Naive thymus-derived CD4-positive, alpha-beta T cell (primary cell): ENCODE data around the gene ATP1B3. TPM values are rescaled to one million over a fixed set of nuclear protein-coding genes. Genes with fewer than 3 reads are reported as not detected.
A peak's percentile ranks its signal among the peaks of the same experiment; 100 is the strongest.
"Not testable (repeated sequence)": the region's sequence is repeated elsewhere in the genome, so short reads cannot be mapped to it uniquely, and the experiment has no call there.

ENCODE experiments used
- ATAC-seq: fragments of 150-1000 bp; cut with Tn5 transposase; 2 replicates; pipeline ENCODE4 v1.10.0; 2021; ENCODE audit warnings: mild to moderate bottlenecking, moderate library complexity
- CTCF ChIA-PET: fragments of 350-600 bp; sonication (Branson Sonifier 250); formaldehyde crosslinking; loops from one replicate; lab custom pipeline; 2021; ENCODE audit warnings: antibody characterized with exemption; lab: Charles Lee
- POLR2A ChIA-PET: fragments of 350-600 bp; sonication (Branson Sonifier 250); formaldehyde crosslinking; loops from one replicate; lab custom pipeline; 2021; ENCODE audit warnings: antibody characterized with exemption, inconsistent platforms; lab: Charles Lee
- DNase-seq, 9 donors: peaks; one replicate each; pipeline versions ENCODE4 v3.0.0 to v3.0.0-alpha.2; 2020 to 2022; ENCODE audit warnings: mixed read lengths in 1 of 9
- H3K27ac ChIP-seq: one replicate; pipeline ENCODE4 v1.7.0; 2013; ENCODE audit warnings: mild to moderate bottlenecking, low read depth, low read length, moderate library complexity
- H3K27me3 ChIP-seq, 2 donors: one replicate each; pipeline ENCODE4 v1.7.0; 2013; ENCODE audit warnings: low read length in 2 of 2, mild to moderate bottlenecking in 2 of 2, moderate library complexity in 2 of 2; ENCODE audit not compliant: control insufficient read depth in 2 of 2, insufficient read depth in 2 of 2
- H3K36me3 ChIP-seq, 3 experiments: 1 replicate in 2 of 3; 2 replicates in 1 of 3; pipeline ENCODE4 v1.7.0; 2013; ENCODE audit warnings: low read length in 3 of 3, mild to moderate bottlenecking in 3 of 3, moderate library complexity in 1 of 3; ENCODE audit not compliant: insufficient read depth in 3 of 3, control insufficient read depth in 2 of 3
- H3K4me1 ChIP-seq, 2 donors: one replicate each; pipeline ENCODE4 v1.7.0; 2013; ENCODE audit warnings: low read length in 2 of 2, mild to moderate bottlenecking in 2 of 2, moderate library complexity in 1 of 2; ENCODE audit not compliant: control insufficient read depth in 2 of 2, insufficient read depth in 2 of 2
- H3K4me3 ChIP-seq: 2 replicates; pipeline ENCODE4 v1.7.0; 2013; ENCODE audit warnings: mild to moderate bottlenecking, low read length
- H3K9me3 ChIP-seq, 3 experiments: 1 replicate in 2 of 3; 2 replicates in 1 of 3; pipeline ENCODE4 v1.7.0; 2013; ENCODE audit warnings: low read length in 3 of 3; ENCODE audit not compliant: control insufficient read depth in 2 of 3
- H3K27ac Mint-ChIP-seq, 9 donors: one replicate each; pipeline ENCODE4 v1.8.0; 2020 to 2022; ENCODE audit warnings: mixed read lengths in 9 of 9, mild to moderate bottlenecking in 8 of 9, moderate library complexity in 5 of 9, inconsistent platforms in 2 of 9
- H3K27me3 Mint-ChIP-seq, 5 donors: one replicate each; pipeline ENCODE4 v1.8.0; 2021 to 2022; ENCODE audit warnings: mixed read lengths in 5 of 5, mild to moderate bottlenecking in 1 of 5
- H3K36me3 Mint-ChIP-seq, 5 donors: one replicate each; pipeline ENCODE4 v1.8.0; 2020 to 2022; ENCODE audit warnings: mixed read lengths in 5 of 5, mild to moderate bottlenecking in 3 of 5, inconsistent platforms in 1 of 5
- H3K4me1 Mint-ChIP-seq, 7 donors: one replicate each; pipeline ENCODE4 v1.8.0; 2020 to 2022; ENCODE audit warnings: mixed read lengths in 7 of 7, mild to moderate bottlenecking in 3 of 7, inconsistent platforms in 1 of 7
- H3K4me3 Mint-ChIP-seq, 10 donors: one replicate each; pipeline ENCODE4 v1.8.0; 2020 to 2022; ENCODE audit warnings: mild to moderate bottlenecking in 10 of 10, mixed read lengths in 10 of 10, moderate library complexity in 6 of 10, inconsistent platforms in 2 of 10
- H3K9me3 Mint-ChIP-seq, 11 donors: one replicate each; pipeline ENCODE4 v1.8.0; 2020 to 2022; ENCODE audit warnings: mixed read lengths in 11 of 11, mild to moderate bottlenecking in 4 of 11, inconsistent platforms in 1 of 11, moderate library complexity in 1 of 11
- intact Hi-C, 2 donors: fragments of 100-400 bp; cut with micrococcal nuclease; formaldehyde crosslinking; loops; one replicate each; pipeline ENCODE4 v1.15.1; 2023
- polyA plus RNA-seq, 2 donors: library from polyadenylated mRNA; unstranded; fragments of 300-500 nt; fragmentation: Illumina TruSeq; gene quantifications; one replicate each; pipeline ENCODE4 v1.2.3, GENCODE V29; 2021
- total RNA-seq, 6 experiments: library from RNA in 5 of 6; stranded (reverse) in 5 of 6; gene quantifications; 1 replicate in 5 of 6; 2 replicates in 1 of 6; pipeline ENCODE4 v1.2.3 and lab custom pipeline; 2021 to 2026

Gene ATP1B3
- total and polyA plus RNA-seq, 7 experiments from 2014 or later: 24.2 to 104 (median 35.2) TPM

GRCh38 chr3:141963301-141963700 lies 86.9 kb downstream of the ATP1B3 start:
- H3K4me1 ChIP-seq: no peaks in the 10 kb centered on the region
- H3K27me3 Mint-ChIP-seq: no peaks in the 10 kb centered on the region
- H3K36me3 Mint-ChIP-seq: peaks cover 0 to 29% (median 11%) of the 10 kb centered on the region in 5 donors

DNA sequence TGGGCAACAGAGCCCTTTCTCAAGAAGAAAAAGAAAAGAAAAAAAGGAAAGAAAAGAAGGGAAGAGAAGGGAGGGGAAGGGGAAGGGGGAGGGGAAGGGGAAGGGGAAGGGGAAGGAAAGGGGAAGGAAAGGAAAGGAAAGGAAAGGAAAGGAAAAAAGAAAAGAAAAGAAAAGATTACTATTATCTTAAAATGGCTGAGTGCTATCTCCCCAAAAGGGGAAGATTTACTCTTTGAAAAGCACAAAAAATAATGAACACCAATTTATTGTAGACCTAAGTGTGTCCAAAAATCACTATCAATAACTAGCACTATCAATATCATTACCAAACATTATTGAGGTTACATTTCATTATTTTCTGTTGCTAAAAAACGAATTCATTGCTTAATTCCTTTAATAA lies 89.0 kb downstream of the ATP1B3 start:
- Mint-ChIP-seq H3K27me3 (no peaks in the 10 kb centered on the region), H3K27ac (no peak overlapping the region), H3K4me1 (peaks cover 0 to 2% (median 0%) of the 10 kb centered on the region in 7 donors), H3K4me3 (no peak overlapping the region), H3K36me3 (peaks cover 0 to 28% (median 4%) of the 10 kb centered on the region in 5 donors), H3K9me3 (no peaks in the 10 kb centered on the region)
- no peak for DNase-seq
- Histone ChIP-seq H3K36me3 (no peaks in the 10 kb centered on the region), H3K27ac (no peak overlapping the region), H3K4me1 (no peaks in the 10 kb centered on the region), H3K9me3 (no peaks in the 10 kb centered on the region), H3K4me3 (no peak overlapping the region), H3K27me3 (no peaks in the 10 kb centered on the region)
- CTCF ChIA-PET: no interaction called here
- intact Hi-C loops: loop anchor here in 1 of 2 donors (10.0 kb wide), 1 partner anchor 159 kb away; no protein-coding TSS in a partner anchor
- ATAC-seq: no peak
- POLR2A ChIA-PET: no interaction called here

More at GRCh38 chr3:141963301-141963700, 86.9 kb downstream of the ATP1B3 start:
- no peak overlapping the region for H3K4me3 Mint-ChIP-seq
- Histone ChIP-seq H3K27me3 (no peaks in the 10 kb centered on the region), H3K9me3 (no peaks in the 10 kb centered on the region), H3K4me3 (no peak overlapping the region), H3K27ac (no peak overlapping the region), H3K36me3 (peaks cover 0 to 10% (median 4%) of the 10 kb centered on the region in 3 experiments)
- POLR2A ChIA-PET: no interaction called here
- intact Hi-C loops: loop anchor here in 1 of 2 donors (5.0 to 10.0 kb wide), 2 partner anchors 34 to 162 kb away; no protein-coding TSS in a partner anchor
- ATAC-seq (no peak), DNase-seq (no peak)
- no peaks in the 10 kb centered on the region for H3K9me3 Mint-ChIP-seq
- H3K27ac Mint-ChIP-seq: no peak overlapping the region
- H3K4me1 Mint-ChIP-seq: peaks cover 0 to 2% (median 0%) of the 10 kb centered on the region in 7 donors
- CTCF ChIA-PET: interaction anchor here (0.7 kb wide), 1 partner anchor 317 kb away, joined by 3 read pairs; no protein-coding TSS in a partner anchor

GRCh38 chr3:141969711-141970110 lies 93.3 kb downstream of the ATP1B3 start:
- no peaks in the 10 kb centered on the region for H3K27me3 Mint-ChIP-seq
- no peak overlapping the region for H3K4me3 Mint-ChIP-seq
- Histone ChIP-seq H3K27me3 (no peaks in the 10 kb centered on the region), H3K36me3 (no peaks in the 10 kb centered on the region), H3K9me3 (no peaks in the 10 kb centered on the region), H3K27ac (no peak overlapping the region), H3K4me3 (no peak overlapping the region), H3K4me1 (no peaks in the 10 kb centered on the region)
- no peak overlapping the region for H3K27ac Mint-ChIP-seq
- CTCF ChIA-PET: no interaction called here
- POLR2A ChIA-PET: no interaction called here
- peaks cover 0 to 35% (median 17%) of the 10 kb centered on the region in 5 donors for H3K36me3 Mint-ChIP-seq
- H3K4me1 Mint-ChIP-seq: no peaks in the 10 kb centered on the region
- no peak for ATAC-seq
- H3K9me3 Mint-ChIP-seq: no peaks in the 10 kb centered on the region
- DNase-seq: no peak
- intact Hi-C loops: loop anchor here in 1 of 2 donors (10.0 kb wide), 1 partner anchor 155 kb away; no protein-coding TSS in a partner anchor

DNA sequence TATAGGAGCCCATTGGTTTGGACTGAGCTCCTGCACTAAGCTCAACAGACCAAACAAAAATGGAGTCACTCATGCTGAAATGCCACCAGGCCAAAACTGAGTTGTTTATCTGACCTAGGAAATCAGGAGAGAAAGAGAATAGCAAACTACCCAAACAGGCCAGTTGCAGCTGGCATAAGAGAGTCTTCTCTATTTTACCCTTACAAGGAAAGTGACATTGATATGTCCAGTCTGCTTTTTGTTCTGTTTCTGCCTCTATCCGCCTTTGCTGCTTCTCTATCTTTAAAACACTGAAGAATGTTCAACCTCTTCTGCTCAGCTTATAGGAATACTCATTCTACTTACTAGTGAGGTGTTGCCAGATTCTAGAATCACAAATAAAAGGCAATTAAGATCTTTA lies 95.1 kb downstream of the ATP1B3 start:
- H3K27me3 ChIP-seq: no peaks in the 10 kb centered on the region
- Mint-ChIP-seq H3K4me1 (peaks cover 0 to 3% (median 0%) of the 10 kb centered on the region in 7 donors), H3K36me3 (peaks cover 0 to 43% (median 22%) of the 10 kb centered on the region in 5 donors), H3K9me3 (no peaks in the 10 kb centered on the region), H3K27me3 (no peaks in the 10 kb centered on the region), H3K27ac (no peak overlapping the region), H3K4me3 (no peak overlapping the region)
- DNase-seq: no peak
- intact Hi-C loops: no loop called here
- no peak for ATAC-seq
- H3K27ac ChIP-seq: no peak overlapping the region
- H3K9me3 ChIP-seq: no peaks in the 10 kb centered on the region
- ChIA-PET CTCF (no interaction called here), POLR2A (interaction anchor here (0.7 kb wide), 1 partner anchor 89 kb away, joined by 3 read pairs; no protein-coding TSS in a partner anchor)
- H3K4me1 ChIP-seq: no peaks in the 10 kb centered on the region
- no peaks in the 10 kb centered on the region for H3K36me3 ChIP-seq
- H3K4me3 ChIP-seq: no peak overlapping the region

DNA sequence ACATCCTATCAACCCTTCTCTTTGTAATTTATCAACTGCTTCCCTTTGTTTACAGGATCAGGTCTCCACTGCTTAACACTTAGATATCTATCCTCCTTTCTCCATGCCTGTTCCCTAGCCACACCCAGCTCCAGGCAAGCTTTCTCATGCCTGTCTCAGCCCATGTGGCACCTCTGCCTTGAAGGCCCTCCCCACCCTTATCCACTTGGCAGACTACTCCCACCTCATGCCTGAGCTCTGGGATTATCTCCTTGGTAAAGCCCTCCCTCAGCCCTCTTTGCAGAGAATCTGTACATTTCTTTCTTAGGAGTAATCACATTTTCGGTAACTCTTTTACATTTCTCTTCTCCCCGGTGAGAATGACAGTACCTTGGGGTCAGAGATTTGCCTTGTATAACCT lies 96.0 kb downstream of the ATP1B3 start:
- Histone ChIP-seq H3K9me3 (no peaks in the 10 kb centered on the region), H3K27me3 (no peaks in the 10 kb centered on the region), H3K4me3 (no peak overlapping the region), H3K4me1 (no peaks in the 10 kb centered on the region), H3K27ac (no peak overlapping the region), H3K36me3 (no peaks in the 10 kb centered on the region)
- H3K36me3 Mint-ChIP-seq: peaks cover 0 to 43% (median 23%) of the 10 kb centered on the region in 5 donors
- POLR2A ChIA-PET: interaction anchor here (0.7 kb wide), 1 partner anchor 90 kb away, joined by 3 read pairs; no protein-coding TSS in a partner anchor
- DNase-seq (no peak), ATAC-seq (no peak)
- peaks cover 0 to 3% (median 0%) of the 10 kb centered on the region in 7 donors for H3K4me1 Mint-ChIP-seq
- no peaks in the 10 kb centered on the region for H3K27me3 Mint-ChIP-seq
- H3K4me3 Mint-ChIP-seq: no peak overlapping the region
- H3K9me3 Mint-ChIP-seq: no peaks in the 10 kb centered on the region
- intact Hi-C loops: no loop called here
- CTCF ChIA-PET: no interaction called here
- peak overlapping the region in 1 of 9 donors; percentile 20 for H3K27ac Mint-ChIP-seq

- H3K27ac ChIP-seq, H3K36me3 ChIP-seq, H3K27me3 Mint-ChIP-seq, intact Hi-C loops, H3K9me3 ChIP-seq, H3K4me3 ChIP-seq, H3K9me3 Mint-ChIP-seq, DNase-seq, H3K4me3 Mint-ChIP-seq, ATAC-seq, H3K4me1 ChIP-seq, H3K27ac Mint-ChIP-seq, H3K4me1 Mint-ChIP-seq, H3K27me3 ChIP-seq, POLR2A ChIA-PET: not testable (repeated sequence)
- peaks cover 3 to 44% (median 33%) of the 10 kb centered on the region in 5 donors for H3K36me3 Mint-ChIP-seq
- CTCF ChIA-PET: interaction anchor here (0.7 kb wide), 1 partner anchor 191 kb away, joined by 3 read pairs; no protein-coding TSS in a partner anchor
Measured at GRCh38 chr3:141974777-141975176, 98.3 kb downstream of the ATP1B3 start.
